ENCODE results near the gene MEIS1. TPM values are rescaled to one million over a fixed set of nuclear protein-coding genes. Genes with fewer than 3 reads are reported as not detected.
"Not testable (repeated sequence)": the region's sequence is repeated elsewhere in the genome, so short reads cannot be mapped to it uniquely, and the experiment has no call there.

The MEIS1 gene
- total RNA-seq, 2 experiments from 2014 or later: 5.4 to 7.3 TPM

GRCh38 chr2:66478299-66478698, 43.4 kb downstream of the MEIS1 start:
- CTCF ChIA-PET (ENCODE audit: unreplicated experiment): no interaction called here
- peaks cover 7% of the 10 kb centered on the region for H3K4me1 ChIP-seq (ENCODE audit: insufficient read depth, low read length, poor library complexity, severe bottlenecking)
- H4K20me1 ChIP-seq (ENCODE audit: insufficient read depth, low read length): no peaks in the 10 kb centered on the region
- no peaks in the 10 kb centered on the region for H3K9me2 ChIP-seq (ENCODE audit: insufficient read depth, low read length)
- H3K79me2 ChIP-seq (ENCODE audit: insufficient read depth, low read depth, low read length): no peaks in the 10 kb centered on the region
- TF ChIP-seq EZH2phosphoT487 (IDR thresholded peaks at IDR 0.05; ENCODE audit: borderline replicate concordance, low read depth, low read length): no peak
- TF ChIP-seq CTCF (conservative IDR thresholded peaks at IDR 0.05; ENCODE audit: low read length): no peak
- DNase-seq (ENCODE audit: low spot score): no peak
- no peak overlapping the region for H3K4me2 ChIP-seq (ENCODE audit: low read length)
- no peaks in the 10 kb centered on the region for H3K36me3 ChIP-seq (ENCODE audit: insufficient read depth, low read length)
- BruUV-seq (replicated peaks): no TSS peak
- intact Hi-C loops (cut with micrococcal nuclease; ENCODE audit: unreplicated experiment): no loop called here
- no peaks in the 10 kb centered on the region for H3K9me3 ChIP-seq (ENCODE audit: low read length)
- POLR2A ChIA-PET: interaction anchor here (0.6 kb wide), 1 partner anchor 1540 kb away, joined by 5 read pairs; no protein-coding TSS in a partner anchor
- H2AFZ ChIP-seq (ENCODE audit: low read length): no peak overlapping the region
- H3K4me3 ChIP-seq (ENCODE audit: low read depth, low read length, poor library complexity, severe bottlenecking): no peak overlapping the region
- H3K27ac ChIP-seq (ENCODE audit: low read depth, low read length, poor library complexity, severe bottlenecking): no peak overlapping the region

GRCh38 chr2:66478731-66479316, 43.9 kb downstream of the MEIS1 start:
- no peak for DNase-seq (ENCODE audit: low spot score)
- ChIA-PET CTCF (ENCODE audit: unreplicated experiment) (no interaction called here), POLR2A (interaction anchor here (0.6 kb wide), 1 partner anchor 1539 kb away, joined by 5 read pairs; no protein-coding TSS in a partner anchor)
- H3K4me3 ChIP-seq (ENCODE audit: low read depth, low read length, poor library complexity, severe bottlenecking): no peak overlapping the region
- no peaks in the 10 kb centered on the region for H3K9me3 ChIP-seq (ENCODE audit: low read length)
- no peaks in the 10 kb centered on the region for H3K9me2 ChIP-seq (ENCODE audit: insufficient read depth, low read length)
- H4K20me1 ChIP-seq (ENCODE audit: insufficient read depth, low read length): no peaks in the 10 kb centered on the region
- no peak overlapping the region for H3K27ac ChIP-seq (ENCODE audit: low read depth, low read length, poor library complexity, severe bottlenecking)
- no TSS peak for BruUV-seq (replicated peaks)
- H3K4me2 ChIP-seq (ENCODE audit: low read length): no peak overlapping the region
- H3K79me2 ChIP-seq (ENCODE audit: insufficient read depth, low read depth, low read length): no peaks in the 10 kb centered on the region
- peaks cover 2% of the 10 kb centered on the region for H3K4me1 ChIP-seq (ENCODE audit: insufficient read depth, low read length, poor library complexity, severe bottlenecking)
- intact Hi-C loops (cut with micrococcal nuclease; ENCODE audit: unreplicated experiment): no loop called here
- H2AFZ ChIP-seq (ENCODE audit: low read length): no peak overlapping the region
- no peaks in the 10 kb centered on the region for H3K36me3 ChIP-seq (ENCODE audit: insufficient read depth, low read length)
- TF ChIP-seq EZH2phosphoT487 (IDR thresholded peaks at IDR 0.05; ENCODE audit: borderline replicate concordance, low read depth, low read length) (no peak), CTCF (conservative IDR thresholded peaks at IDR 0.05; ENCODE audit: low read length) (no peak)

- CTCF ChIA-PET (ENCODE audit: unreplicated experiment): no interaction called here
- Histone ChIP-seq H3K27ac (ENCODE audit: low read depth, low read length, poor library complexity, severe bottlenecking) (no peak overlapping the region), H2AFZ (ENCODE audit: low read length) (no peak overlapping the region), H3K4me2 (ENCODE audit: low read length) (no peak overlapping the region), H3K9me3 (ENCODE audit: low read length) (no peaks in the 10 kb centered on the region), H4K20me1 (ENCODE audit: insufficient read depth, low read length) (no peaks in the 10 kb centered on the region), H3K79me2 (ENCODE audit: insufficient read depth, low read depth, low read length) (no peaks in the 10 kb centered on the region), H3K4me3 (ENCODE audit: low read depth, low read length, poor library complexity, severe bottlenecking) (no peak overlapping the region), H3K4me1 (ENCODE audit: insufficient read depth, low read length, poor library complexity, severe bottlenecking) (no peaks in the 10 kb centered on the region), H3K36me3 (ENCODE audit: insufficient read depth, low read length) (no peaks in the 10 kb centered on the region), H3K9me2 (ENCODE audit: insufficient read depth, low read length) (no peaks in the 10 kb centered on the region)
- intact Hi-C loops (cut with micrococcal nuclease; ENCODE audit: unreplicated experiment): no loop called here
- POLR2A ChIA-PET: no interaction called here
- no peak for TF ChIP-seq CTCF (conservative IDR thresholded peaks at IDR 0.05; ENCODE audit: low read length)
- no peak for TF ChIP-seq EZH2phosphoT487 (IDR thresholded peaks at IDR 0.05; ENCODE audit: borderline replicate concordance, low read depth, low read length)
- no TSS peak for BruUV-seq (replicated peaks)
- no peak for DNase-seq (ENCODE audit: low spot score)
Measured at GRCh38 chr2:66481100-66481549, 46.2 kb downstream of the MEIS1 start.

- intact Hi-C loops (cut with micrococcal nuclease; ENCODE audit: unreplicated experiment); H3K36me3 ChIP-seq (ENCODE audit: insufficient read depth, low read length); POLR2A ChIA-PET; H3K9me3 ChIP-seq (ENCODE audit: low read length); H3K27ac ChIP-seq (ENCODE audit: low read depth, low read length, poor library complexity, severe bottlenecking); H4K20me1 ChIP-seq (ENCODE audit: insufficient read depth, low read length); BruUV-seq (replicated peaks); H3K4me1 ChIP-seq (ENCODE audit: insufficient read depth, low read length, poor library complexity, severe bottlenecking); CTCF ChIA-PET (ENCODE audit: unreplicated experiment); DNase-seq (ENCODE audit: low spot score); H2AFZ ChIP-seq (ENCODE audit: low read length); H3K4me2 ChIP-seq (ENCODE audit: low read length); H3K4me3 ChIP-seq (ENCODE audit: low read depth, low read length, poor library complexity, severe bottlenecking); H3K79me2 ChIP-seq (ENCODE audit: insufficient read depth, low read depth, low read length); H3K9me2 ChIP-seq (ENCODE audit: insufficient read depth, low read length): not testable (repeated sequence)
Measured at GRCh38 chr2:66485252-66485651, 50.3 kb downstream of the MEIS1 start.
